ENCODE measurements around the gene GRB10.

GRB10 gene

DNA sequence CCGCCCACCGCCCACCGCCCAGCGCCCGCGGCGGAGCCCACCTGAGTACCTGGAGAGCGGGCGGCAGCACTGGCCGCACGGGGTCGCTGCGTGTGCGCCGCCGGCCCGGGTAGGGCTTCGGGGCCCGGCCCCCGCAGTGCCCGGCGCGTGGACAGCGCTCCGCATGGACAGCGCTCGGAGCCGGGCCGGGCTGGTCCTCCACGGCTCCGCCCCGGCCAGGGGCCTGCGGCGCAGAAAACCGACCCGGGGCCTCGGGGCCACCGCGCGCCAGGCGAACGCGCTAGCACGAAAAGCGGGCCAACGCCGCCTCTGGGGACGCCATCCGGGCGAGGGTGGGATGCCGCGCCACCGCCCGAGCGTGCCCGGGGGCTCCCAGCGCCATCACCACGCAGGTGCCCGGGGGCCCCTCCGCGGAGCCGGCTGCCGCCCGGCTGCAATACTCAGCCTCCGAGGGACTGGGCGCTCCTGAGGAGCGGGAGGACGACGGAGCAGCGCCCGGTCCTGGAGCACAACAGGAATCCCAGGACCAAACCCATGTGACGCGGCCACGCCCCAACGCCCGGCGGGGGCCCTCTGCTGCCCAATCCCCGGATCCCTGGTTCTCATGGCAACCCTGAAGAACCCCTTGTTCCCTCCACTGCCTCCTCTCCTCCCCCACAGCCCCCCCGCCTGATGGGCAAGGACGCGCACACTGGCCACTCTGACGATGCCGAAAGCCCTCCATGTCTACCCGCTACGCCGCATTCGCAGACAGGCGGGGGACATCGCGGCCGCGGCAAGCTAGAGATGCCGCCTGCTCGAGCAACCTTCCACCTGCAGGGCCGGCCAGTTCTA is at the start of gene GRB10:
Gene GRB10, minus strand, starts transcription at position 522 of the 834 bp plus-strand sequence. CDS start 50,574 bp downstream, outside the sequence.
- DNase-seq (ENCODE audit: low spot score) = no peak

DNA sequence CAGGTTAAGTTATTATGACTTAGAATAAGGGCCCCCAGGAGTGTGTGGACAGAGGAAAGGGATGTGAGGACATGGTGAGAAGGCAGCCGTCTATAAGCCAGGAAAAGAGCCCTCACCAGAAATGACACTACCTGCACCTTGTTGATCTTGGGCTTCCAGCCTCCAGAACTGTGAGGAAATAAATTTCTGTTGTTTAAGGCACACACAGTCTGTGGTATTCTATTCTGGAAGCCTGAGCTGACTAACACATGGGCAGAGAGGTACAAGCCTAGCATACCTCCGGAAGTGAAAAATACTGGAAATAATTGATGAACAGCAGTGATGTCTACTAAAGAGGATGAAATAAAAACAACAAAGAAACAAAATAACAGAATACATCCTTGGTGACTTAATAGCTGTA is 46.1 kb upstream of the GRB10 start:
- DNase-seq (ENCODE audit: low spot score) = no peak

DNA sequence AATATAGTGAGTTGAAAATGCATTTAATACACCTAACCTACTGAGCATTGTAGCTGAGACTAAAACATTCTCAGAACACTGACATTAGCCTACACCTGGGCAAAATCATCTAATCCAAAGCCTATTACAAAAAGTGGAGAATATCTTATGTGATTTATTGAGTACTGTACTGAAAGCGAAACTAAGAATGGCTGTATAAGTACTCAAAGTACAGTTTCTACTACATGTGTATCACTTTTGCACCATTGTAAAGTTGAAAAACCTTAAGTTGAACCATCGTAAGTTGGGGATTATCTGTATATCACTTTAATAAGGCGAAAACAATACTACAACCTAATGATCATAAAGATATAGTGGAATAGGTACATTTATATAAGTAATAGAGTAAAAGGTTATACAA is 45.4 kb upstream of the GRB10 start:
- DNase-seq (ENCODE audit: low spot score) = no peak

DNA sequence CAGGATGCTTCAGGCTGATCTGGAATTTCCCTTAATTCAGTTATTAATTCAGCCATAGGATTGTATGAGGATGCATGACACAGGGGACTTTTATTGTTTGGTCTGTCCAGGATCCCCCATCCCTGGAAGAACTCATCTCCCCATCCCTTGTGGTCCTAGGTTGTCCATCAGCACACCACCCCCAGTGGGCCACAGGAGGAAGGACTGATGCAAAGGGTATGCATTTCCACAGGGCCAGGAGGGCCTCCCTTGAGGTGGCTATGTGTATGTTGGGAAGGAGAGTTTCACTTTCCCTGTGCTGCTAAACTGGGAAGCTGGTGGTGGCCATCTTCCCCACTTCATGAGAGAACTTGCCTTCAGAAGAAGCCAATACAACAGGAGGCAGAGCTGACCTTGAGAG is 44.6 kb upstream of the GRB10 start:
- no peak for DNase-seq (ENCODE audit: low spot score)

DNA sequence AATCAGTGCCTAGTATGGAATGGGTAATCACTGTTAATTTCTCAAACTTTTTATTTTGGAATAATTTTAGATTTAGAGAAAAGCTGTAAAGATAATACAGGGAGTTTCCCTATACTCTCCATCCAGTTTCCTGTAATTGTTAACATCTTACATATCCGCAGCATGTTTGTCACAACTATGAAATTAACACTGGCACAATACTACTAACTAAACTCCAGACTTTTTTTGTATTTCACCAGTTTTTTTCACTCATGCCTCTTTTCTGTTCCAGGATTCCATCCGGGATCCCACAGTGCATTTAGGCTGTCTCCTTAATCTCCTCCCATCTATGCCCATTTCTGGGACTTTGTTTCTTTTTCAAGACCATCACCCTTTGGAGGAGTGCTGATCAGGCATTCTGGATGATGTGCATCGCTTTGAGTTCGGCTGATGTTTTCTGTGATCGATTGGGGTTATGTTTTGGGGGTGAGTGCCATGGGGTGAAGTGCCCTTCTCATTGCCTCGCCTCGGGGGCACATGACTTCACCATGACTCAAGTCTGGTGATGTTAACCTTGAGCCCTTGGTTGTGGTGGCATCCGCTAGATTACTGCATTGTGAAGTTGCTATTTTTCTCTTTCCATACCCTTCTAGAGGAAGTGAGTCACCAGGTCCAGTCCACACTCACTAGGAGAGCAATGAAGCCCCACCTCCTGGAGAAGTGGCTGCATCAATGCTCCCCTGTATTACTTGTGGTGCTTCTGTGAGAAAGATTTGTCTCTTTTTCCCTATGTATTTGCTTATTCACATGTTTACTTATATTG is 43.9 kb upstream of the GRB10 start:
- no peak for DNase-seq (ENCODE audit: low spot score)

DNA sequence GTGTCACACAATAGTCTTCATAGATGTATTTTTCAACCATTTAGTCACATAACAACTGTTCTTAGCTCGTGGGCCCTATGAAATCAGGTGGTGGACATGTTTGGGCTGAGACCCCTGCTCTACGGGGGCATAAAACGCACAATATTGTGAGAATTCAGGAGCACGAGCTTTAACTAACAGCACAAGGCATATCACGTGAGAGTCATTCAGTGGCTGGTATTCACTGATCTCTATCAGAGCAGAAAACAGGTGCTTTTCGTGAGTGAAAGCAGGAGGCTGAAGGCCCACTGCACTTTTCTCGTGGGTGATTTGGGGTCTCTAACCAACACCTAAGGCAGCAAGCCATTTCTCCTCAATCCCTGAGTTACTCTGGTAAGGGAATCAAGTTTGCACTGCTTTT is 42.8 kb upstream of the GRB10 start:
- no peak for DNase-seq (ENCODE audit: low spot score)

DNA sequence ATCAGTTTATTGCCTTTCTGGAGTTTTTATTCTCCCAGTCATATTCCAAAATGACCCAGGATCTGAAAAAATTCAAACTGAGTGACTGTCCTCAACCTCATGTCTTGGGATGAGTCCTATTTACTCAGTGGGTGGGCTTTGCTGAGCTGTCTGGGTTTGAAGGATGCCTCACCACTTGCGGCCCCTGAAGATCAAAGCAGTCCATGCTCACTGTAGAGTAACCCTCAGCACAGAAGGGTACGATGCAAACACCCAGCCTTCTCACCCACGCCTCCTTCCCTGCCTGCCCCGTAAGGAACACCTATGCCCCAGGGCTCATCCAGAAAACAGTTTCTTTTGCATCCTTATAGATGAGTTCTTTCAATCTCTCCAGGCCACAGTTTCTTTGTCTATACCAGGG is 42.2 kb upstream of the GRB10 start:
- no peak for DNase-seq (ENCODE audit: low spot score)

DNA sequence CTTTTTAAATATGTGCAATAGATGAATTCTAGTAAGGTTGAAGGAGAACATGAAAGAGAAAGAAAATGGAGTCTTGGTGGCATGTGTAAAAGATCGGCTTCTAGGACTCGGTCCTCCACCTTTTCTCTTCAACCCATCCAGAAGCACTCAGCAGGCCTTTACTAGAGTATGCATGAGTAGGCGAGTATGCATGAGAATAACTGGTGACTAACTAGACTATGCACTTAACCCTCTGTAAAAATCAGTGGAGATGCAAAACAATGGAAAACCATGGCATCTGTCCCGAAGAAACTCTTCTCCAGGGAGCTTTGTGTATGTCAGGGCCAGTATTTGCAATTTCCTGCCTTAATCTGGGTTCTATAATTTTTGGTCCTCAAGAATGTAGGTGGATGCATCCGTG is 40.0 kb upstream of the GRB10 start:
- DNase-seq (ENCODE audit: low spot score) = no peak

DNA sequence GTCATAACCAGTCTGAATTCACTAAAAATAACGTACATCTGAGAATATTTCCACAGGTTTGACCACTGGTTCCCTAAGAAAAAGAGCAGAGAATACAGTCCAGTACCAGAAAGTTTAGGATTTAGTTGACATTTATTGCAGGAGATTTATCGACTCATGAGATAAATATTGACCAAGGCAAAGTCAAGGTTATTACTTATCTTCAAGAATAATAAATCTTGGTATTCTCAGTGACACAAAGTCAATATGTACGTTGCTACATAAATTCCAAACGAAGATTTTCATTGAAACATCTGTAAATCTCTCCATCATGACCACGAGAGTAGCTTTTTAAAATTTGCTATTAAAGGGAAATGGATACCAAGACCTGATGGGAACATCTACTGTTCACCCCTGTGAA is 39.4 kb upstream of the GRB10 start:
- no peak for DNase-seq (ENCODE audit: low spot score)

DNA sequence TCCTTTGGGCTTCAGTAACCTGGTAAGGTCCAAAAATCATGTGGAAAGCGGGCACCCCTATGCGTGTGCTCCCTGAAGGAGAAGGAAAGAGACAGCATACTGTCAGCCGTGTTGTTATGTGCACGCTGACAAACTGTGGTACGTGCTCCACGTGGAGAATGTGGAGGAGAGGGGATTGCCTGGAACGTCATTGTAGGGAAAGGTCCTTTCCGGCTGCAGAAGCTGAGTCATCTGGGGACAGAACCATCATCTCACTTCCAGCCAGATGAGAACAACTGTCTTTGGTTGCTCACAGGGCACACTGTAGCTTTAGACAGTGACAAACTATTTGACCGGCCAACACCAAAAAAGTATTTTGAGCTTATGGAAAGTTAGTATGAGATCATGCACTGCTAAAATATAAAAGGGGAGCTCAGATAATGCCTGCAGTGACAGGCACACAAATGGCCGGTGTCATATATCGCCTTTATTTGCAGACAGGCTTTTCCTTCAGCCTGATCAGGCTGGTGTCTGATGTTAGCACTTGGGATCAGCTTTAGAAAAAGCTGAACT is 38.8 kb upstream of the GRB10 start:
- no peak for DNase-seq (ENCODE audit: low spot score)

DNA sequence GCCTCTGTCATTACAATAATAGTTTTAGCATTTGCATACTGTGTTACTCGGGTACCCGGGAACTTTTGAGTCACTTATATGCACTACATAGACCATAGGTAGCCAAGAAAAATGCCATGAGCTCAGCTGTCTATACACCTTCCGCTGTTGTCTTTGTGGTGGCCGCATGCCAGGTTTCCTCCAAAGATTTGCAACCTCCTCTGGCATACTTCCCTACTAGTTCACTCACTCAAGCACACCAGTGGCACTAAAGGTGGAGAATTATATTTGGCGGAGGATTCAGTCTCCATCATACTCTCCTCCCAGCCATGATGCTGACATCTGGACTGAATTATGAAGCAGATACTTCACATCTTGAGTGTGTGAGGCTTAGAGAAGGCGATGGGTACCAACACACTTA is 35.6 kb upstream of the GRB10 start:
- no peak for DNase-seq (ENCODE audit: low spot score)

DNA sequence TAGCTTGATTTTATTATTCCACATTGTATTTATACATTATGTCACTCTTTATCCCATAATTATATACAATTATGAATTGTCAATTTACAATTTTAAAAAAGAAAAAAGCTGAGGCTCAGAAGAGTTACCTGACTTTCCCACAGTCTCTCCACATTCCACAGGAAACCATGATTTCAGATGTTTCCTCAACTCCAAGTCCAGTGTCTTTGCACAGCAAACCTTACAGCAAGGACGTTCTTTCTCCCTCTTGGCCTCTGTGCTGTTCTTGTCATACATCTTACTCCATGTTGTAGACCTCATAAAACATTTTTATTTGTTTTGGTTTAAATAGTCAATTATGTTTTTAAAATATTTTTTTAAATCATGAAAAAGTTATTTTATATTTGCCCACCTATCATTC is 34.9 kb upstream of the GRB10 start:
- no peak for DNase-seq (ENCODE audit: low spot score)

DNA sequence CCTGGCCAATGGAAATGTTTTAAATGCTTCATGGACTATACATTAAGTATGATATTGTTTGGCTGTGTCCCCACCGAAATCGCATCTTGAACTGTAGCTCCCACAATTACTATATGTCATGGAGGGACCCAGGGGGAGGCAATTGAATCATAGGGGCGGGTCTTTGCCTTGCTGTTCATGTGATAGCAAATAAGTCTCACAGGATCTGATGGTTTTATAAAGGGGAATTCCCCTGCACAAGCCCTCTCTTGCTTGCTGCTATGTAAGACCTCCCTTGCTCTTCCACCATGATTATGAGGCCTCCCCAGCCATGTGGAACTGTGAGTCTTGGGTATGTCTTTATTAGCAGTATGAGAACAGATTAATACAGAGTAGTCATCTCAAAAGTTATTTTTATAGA is 32.4 kb upstream of the GRB10 start:
- DNase-seq (ENCODE audit: low spot score) = no peak

DNA sequence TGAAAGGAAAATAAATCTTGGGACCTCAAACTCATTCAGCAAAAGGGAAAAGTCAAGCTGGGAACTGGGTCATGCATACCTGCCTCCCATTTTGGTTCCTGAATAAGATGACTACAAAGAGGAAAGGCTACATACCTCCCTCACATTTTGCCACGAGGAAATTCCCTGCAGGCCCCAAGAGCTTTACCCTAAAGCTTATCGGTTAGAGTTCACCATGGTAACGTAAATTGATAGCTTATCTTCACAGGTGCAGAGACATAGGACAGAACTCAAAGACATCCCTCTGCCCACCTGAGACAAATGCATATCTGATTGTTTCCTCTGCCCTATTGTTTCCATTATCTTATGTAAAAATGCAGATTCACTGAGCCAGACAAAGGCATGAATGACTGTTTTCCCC is 31.5 kb upstream of the GRB10 start:
- no peak for DNase-seq (ENCODE audit: low spot score)

DNA sequence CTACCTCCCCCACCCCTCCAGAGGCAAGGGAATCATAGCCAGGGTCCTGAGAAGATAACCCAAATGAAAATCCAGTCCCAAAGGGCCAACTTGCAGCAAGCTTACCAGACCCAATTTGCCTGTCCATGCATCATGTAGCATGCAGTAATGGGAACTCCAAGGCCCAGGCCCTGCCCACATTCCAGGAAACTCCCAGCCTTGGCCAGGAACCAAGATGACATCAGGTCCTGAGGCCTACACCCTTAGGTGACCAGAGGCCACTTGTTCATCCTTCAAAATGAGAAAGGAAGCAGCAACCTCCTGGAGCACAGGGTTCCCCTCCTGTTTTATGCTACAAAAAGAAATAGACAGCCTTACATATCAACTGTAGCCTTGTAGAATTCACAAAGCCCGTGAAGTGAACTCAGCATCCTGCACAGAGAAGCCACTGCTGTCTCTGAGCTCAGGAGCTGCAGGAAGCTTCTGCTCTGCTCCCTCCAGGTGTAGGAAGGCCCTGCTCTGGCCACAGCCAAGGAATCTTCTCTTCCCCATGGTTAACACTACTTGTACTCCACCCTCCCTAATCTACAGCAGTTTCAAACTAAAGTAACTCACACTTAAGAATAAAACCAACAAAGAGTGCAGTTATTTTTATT is 30.3 kb upstream of the GRB10 start:
- DNase-seq (ENCODE audit: low spot score) = no peak

DNA sequence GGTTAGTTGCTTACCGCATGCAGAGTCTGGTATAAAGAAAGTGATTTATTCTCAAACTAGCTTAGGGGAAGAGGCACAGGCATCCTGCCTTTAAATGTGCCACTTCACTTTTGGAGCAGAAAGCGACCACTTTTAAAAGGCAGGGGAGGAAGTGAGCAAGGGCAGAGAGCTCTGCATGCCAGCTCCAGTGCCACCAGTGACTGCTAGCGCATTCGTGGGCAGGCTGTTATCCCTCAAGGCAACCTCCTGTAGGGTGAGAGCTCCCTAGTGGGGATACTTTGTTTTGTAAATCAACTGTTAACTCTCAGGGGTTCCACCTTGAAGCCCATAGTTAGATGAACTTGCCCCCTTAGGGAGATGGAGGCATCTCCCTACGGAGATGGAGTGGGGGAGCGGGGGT is 29.4 kb upstream of the GRB10 start:
- DNase-seq (ENCODE audit: low spot score) = no peak

DNA sequence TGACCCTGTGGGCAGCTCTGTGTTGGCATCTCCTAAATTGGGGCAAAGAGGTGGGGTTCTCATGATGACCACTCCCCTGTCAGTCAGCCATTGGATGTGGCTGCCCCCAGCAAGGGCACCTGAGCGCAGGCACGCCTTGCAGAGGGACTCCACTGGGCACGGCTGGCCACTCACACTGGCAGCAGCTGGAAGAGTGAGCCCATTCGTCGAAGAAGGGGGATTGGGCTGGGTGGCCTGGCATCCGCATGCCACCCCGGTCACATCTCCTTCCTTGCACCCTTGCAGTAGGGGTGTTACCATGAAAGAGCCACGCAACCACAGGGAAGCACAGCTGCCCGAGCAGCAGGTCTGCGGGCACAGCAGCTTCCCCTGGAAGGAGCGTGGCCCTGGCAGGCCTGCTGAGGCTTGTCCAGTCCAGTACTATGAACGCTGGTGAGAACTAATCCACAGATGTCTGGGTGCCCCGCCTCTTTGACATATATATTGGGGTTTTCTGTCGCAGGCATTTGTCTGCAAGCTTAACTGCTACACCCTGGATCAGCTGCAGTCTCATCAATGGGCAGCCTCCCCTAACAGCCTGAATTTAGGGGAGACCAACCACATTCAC is 25.7 kb upstream of the GRB10 start:
- DNase-seq (ENCODE audit: low spot score) = no peak

DNA sequence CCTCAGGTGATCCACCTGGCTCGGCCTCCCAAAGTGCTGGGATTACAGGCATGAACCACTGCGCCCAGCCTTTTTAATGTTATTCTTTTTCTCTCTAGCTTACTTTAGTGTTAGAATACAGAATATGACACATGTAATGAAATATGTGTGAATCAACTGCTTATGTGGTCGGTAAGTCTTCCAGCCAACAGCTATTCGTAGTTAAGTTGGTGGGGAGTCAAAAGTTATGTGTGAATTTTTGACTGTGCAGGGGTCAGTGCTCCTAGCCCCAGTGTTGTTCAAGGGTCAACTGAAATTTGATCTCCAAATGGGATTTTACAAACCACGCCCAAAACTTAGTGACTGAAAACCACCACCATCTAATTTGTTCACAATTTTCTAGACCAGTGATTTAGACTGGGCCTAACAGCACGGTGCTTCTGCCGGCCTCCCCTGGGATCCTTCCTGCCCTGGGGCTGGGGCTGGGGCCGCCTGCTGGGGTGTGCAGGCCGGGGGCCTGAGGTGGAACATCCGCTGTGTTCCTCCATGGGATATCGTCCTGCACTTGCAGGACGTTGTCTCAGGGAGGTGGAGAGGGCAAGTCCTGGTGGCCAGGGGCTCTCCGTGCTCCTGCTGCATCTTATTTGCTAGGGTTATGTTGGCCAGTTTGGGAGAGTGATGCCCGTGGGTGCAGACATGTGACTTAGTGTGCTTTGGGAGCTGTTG is 24.5 kb upstream of the GRB10 start:
- DNase-seq (ENCODE audit: low spot score) = no peak

DNA sequence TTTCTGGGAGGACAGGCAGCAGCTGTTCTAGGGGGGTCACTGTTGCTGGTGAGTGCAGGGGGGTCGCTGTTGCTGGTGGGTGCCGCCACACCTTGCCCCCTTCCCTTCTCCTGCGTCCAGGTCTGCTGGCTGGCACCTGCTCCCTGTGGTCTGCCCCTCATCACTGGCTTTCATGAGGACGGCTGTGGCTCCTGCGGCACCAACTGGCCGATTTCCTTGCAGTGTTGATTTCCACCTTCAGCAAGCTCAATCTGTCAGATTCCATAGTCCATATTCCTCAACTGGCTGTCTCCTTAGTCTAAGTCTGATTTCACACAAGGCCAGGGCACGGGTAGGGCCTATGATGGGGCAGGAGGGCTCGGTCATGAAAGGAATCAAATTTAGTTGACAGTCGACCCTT is 23.4 kb upstream of the GRB10 start:
- no peak for DNase-seq (ENCODE audit: low spot score)

DNA sequence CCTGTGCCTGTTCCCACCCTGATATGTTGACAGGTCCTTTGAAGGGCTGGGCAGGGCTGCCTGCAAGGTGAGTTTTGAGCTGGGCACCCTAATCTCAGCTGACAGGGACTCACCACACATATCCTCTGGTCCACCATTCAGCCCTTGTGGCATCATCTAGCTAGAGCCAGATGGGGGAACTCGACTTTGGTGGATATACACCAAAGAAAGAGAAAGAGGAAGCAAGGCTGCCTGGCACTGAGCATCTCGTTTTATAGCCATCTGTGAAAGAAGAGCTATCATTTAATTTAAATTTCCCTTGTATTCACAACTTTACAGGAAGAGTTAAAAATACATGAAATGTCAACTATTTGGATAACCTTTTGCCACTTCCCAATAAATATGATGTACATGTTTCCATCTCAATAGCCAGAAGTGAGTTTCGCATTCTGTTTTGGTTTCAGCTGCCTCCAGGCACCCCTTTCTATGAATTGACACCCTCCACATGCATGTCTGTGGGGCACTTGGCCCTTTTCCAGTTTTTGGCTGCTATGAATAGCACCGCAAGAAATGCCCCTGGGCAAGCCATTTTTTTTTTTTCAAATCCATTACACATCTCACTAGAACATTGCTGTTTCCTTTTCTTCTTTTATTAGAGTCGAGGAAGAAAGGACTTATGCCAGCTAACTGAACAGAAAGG is 22.9 kb upstream of the GRB10 start:
- no peak for DNase-seq (ENCODE audit: low spot score)
